SH-SY5Y (cell line): ENCODE data around the gene LOXL3.

Experiments used
- GATA2 ChIP-seq: IDR thresholded peaks from 2 replicates; pipeline ENCODE4 v1.6.1; 2011; ENCODE audit warnings: mild to moderate bottlenecking, low read depth, low read length
- GATA3 ChIP-seq: IDR thresholded peaks from 2 replicates; pipeline ENCODE4 v1.6.1; 2011; ENCODE audit warnings: low read depth, mild to moderate bottlenecking, low read length, moderate library complexity

DNA sequence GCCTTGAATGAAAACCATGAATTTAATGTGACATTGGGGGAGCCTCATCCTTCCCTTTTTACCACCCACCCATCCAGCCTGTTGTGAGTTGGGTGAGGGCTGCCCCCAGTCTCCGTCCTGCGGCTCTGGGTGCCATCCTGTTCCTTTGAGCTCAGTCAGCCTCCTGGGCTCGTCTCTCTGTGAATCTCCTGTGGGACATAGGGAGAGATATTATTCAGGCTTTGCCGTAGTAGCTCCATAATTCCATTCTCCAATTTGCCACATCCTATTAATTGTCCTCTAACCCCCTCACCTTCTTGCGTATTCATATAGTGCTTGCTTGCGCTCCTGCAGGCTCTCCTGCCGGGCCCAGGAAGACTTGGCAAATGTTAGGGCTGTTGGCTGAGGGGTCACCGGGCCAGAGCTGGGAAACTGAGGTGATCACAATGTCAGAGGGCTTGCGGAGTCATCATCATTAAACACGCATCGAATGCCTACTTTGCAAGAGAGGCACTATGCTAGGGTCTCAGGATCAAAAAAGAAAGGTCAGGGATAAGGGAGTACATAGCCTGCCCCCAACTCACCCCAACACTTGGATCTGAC lies 27.0 kb downstream of the LOXL3 start:
- TF ChIP-seq GATA2 (no peak), GATA3 (no peak)
